Measurements from ENCODE around the gene COL5A1.

Gene COL5A1

DNA sequence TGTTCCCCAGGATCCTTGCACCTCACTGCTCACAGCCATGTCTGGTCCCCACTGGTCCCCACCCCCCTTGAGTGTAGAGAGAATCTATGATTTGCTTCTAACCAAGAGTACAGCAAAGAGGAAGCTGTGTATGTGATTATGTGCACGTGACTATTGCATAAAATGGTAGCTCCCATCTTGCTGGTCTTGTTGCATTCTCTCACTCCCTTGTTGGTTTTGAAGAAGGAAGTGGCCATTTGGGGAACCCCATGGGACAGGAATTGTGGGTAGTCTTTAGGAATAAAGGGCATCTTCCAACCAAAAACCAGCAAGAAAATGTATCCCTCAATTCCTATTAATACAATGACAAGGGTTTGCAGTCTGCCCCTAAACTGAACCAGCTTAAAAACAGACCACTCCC is 233.8 kb downstream of the COL5A1 start:
- no peak overlapping the region for H3K4me3 ChIP-seq (ENCODE audit: low read length)
- no peak for TF ChIP-seq ZNF274 (IDR thresholded peaks at IDR 0.05; ENCODE audit: low read depth, low read length)

- no peak for TF ChIP-seq ZNF274 (IDR thresholded peaks at IDR 0.05; ENCODE audit: low read depth, low read length)
- H3K4me3 ChIP-seq (ENCODE audit: low read length) = no peak overlapping the region
Measured at GRCh38 chr9:134877541-134877940, 235.9 kb downstream of the COL5A1 start.

DNA sequence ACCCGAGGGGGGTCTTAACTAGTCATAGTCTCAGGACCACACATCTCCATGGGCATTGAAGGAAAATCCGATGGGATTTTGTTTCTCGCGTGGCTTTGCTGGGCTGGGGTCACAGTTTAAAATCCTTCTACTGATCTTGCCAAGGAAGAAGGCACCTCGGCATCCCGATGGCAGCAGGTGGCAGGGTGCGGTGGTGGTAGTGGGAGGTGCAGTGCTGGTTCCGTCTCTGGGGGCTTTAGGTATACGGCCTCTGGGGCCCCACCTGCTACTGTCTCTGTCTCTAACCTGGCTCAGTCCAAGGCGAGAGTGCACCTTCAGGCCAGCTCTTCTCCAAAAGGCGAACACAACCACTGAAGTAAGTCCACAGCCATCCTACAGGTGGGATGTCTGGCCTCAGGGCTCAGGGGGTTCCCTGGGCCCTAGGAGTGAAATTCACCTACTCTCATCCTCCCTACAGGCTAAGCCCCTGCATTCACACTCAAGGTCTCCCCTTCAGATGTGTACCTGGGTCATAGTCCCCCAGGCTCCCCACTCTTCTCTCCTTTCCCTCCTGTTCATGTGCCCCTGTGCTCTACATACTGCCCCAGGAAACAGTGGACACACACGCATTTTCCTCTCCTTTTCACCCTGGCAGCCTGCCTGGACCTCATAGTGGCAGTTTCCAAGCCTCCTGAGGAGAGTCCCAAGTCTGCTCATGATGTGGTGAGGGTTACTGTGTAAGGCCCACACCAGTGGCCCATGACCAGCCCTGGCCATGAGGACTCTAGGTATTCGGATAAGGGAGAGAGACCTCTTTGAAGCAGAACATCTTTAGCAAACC is 238.3 kb downstream of the COL5A1 start:
- no peak overlapping the region for H3K4me3 ChIP-seq (ENCODE audit: low read length)
- no peak for TF ChIP-seq ZNF274 (IDR thresholded peaks at IDR 0.05; ENCODE audit: low read depth, low read length)

DNA sequence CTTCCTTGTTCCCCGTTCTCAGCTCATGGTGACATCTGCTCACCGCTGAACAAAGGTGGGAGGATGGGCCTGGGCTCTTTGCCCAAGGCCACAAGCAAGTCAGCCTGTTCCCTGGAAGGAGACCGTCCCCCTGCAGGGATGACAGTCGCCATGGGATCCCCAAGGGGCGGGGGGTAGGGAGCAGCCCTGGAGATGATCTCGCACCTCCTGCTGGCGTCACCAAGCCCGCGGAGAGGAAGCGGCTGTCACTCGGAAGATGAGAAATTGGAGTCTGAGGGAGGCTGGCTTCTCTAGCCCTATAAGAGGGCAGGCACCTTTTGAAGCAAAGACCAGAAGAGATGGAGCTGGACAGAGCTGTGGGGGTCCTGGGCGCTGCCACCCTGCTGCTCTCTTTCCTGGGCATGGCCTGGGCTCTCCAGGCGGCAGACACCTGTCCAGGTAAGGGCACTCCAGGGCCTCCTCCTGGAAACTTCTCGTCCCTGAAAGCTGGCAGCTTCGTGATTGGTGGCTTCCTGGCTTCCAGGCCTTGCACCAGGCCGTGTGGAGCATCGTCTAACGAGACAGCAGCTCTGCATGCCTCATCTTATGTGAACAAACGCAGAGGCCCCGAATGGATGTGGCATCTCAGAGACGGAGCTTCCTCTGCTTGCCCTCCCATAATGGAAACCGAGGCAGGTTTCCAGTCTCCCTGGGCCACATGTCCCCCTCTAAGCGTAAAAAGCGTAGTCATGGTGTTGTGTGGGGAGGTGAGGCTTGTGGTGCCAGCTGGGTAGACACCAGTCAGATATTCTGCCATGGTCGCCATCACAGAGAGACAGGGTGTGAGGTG is 239.1 kb downstream of the COL5A1 start, which contains the start of gene FCN2:
Gene FCN2, plus strand, starts transcription at position 327 of the 829 bp plus-strand sequence. Its CDS starts 12 bp downstream, at position 339.
- no peak for TF ChIP-seq ZNF274 (IDR thresholded peaks at IDR 0.05; ENCODE audit: low read depth, low read length)
- no peak within 1 kb of the TSS for H3K4me3 ChIP-seq (ENCODE audit: low read length)

GRCh38 chr9:134881313-134881670 is 239.7 kb downstream of the COL5A1 start:
- no peak overlapping the region for H3K4me3 ChIP-seq (ENCODE audit: low read length)
- TF ChIP-seq ZNF274 (IDR thresholded peaks at IDR 0.05; ENCODE audit: low read depth, low read length) = no peak

DNA sequence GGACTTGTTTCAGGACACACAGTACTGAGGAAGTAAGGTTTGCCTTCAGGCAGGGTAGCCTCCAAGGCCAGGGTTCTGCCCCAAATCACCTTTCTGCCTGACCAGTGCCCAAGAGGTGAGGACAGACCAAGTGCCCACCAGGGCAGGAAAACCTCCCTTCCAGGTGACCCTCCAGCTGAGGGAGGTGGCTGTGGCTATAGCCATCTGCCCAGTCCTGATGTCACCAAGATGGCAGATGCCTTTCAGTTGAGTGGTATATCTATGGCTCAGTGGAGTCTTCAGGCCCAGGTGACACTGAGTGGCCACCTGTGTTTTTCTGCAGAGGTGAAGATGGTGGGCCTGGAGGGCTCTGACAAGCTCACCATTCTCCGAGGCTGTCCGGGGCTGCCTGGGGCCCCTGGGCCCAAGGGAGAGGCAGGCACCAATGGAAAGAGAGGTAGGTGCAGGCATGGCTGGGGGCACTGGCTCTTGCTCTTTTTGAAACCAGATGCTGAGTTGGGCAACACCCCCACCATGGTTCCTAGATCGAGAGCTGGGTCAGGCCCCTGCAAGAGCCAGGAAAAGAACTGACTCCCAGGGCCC is 240.7 kb downstream of the COL5A1 start:
- no peak for TF ChIP-seq ZNF274 (IDR thresholded peaks at IDR 0.05; ENCODE audit: low read depth, low read length)
- no peak overlapping the region for H3K4me3 ChIP-seq (ENCODE audit: low read length)

DNA sequence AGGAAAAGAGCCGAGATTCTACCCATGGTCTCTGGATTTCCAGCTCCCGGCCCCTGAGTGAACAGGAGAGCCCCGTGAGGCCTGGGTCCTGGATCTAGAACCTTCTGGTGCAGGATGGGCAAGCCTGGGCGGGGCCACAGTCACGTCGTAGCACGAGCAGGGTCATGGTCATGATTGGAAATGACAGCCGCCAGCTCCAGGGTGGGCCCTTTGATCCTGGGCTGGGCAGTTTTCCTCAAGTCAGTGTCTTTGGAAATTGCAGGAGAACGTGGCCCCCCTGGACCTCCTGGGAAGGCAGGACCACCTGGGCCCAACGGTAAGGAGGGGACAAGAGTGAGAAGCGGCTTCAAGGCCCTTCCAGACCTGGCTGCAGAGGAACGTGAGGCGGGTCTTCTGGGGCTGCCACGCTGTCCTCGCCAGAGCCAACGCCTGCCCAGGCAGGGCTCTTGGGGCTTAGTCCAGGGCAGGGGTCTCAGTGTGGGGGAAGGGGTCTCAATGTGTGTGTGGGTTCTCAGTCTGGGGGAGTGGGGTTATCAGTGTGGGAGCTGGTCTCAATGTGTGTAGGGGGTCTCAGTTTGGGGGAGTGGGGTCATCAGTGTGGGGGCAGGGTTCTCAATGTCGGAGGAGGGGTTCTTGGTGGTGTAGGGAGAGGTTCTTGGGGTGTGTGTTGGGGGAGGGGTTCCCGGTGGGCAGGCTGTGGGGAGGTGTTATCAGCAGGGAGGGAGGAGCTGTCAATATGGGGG is 241.6 kb downstream of the COL5A1 start:
- H3K4me3 ChIP-seq (ENCODE audit: low read length) = no peak overlapping the region
- TF ChIP-seq ZNF274 (IDR thresholded peaks at IDR 0.05; ENCODE audit: low read depth, low read length) = no peak

DNA sequence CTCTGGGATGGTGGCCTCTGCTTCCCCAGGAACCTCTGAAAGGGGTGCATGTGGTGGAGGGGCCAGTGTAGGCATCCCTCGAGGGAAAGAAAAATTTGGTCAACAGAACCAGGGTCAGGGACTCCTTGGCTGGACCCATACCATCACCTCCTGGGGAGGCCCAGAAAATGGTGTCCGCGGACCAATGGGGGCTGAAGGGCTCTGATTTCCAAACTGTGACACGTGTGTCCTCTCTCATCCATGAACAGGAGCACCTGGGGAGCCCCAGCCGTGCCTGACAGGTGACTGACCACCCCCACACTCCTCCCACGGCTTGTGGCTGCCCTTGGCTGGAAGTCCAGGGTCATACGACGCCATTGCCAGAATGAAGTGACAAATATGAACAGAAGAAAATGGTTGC is 242.9 kb downstream of the COL5A1 start:
- no peak for TF ChIP-seq ZNF274 (IDR thresholded peaks at IDR 0.05; ENCODE audit: low read depth, low read length)
- no peak overlapping the region for H3K4me3 ChIP-seq (ENCODE audit: low read length)

- H3K4me3 ChIP-seq (ENCODE audit: low read length) = no peak overlapping the region
- no peak for TF ChIP-seq ZNF274 (IDR thresholded peaks at IDR 0.05; ENCODE audit: low read depth, low read length)
Measured at GRCh38 chr9:134885001-134885678, 243.5 kb downstream of the COL5A1 start.

- TF ChIP-seq ZNF274 (IDR thresholded peaks at IDR 0.05; ENCODE audit: low read depth, low read length) = no peak
Measured at GRCh38 chr9:134885679-134886412, 244.2 kb downstream of the COL5A1 start.

GRCh38 chr9:134886413-134886913 is 244.9 kb downstream of the COL5A1 start:
- H3K4me3 ChIP-seq (ENCODE audit: low read length) = no peak overlapping the region
- no peak for TF ChIP-seq ZNF274 (IDR thresholded peaks at IDR 0.05; ENCODE audit: low read depth, low read length)

More at GRCh38 chr9:134885679-134886412, 244.2 kb downstream of the COL5A1 start:
- H3K4me3 ChIP-seq (ENCODE audit: low read length) = no peak overlapping the region

- no peak for TF ChIP-seq ZNF274 (IDR thresholded peaks at IDR 0.05; ENCODE audit: low read depth, low read length)
Measured at GRCh38 chr9:134887219-134887618, 245.6 kb downstream of the COL5A1 start.

More at GRCh38 chr9:134887219-134887618, 245.6 kb downstream of the COL5A1 start:
- no peak overlapping the region for H3K4me3 ChIP-seq (ENCODE audit: low read length)
